Right lobe of liver (tissue), 6 donors: ENCODE measurements around the gene SRSF1. TPM values are rescaled to one million over a fixed set of nuclear protein-coding genes. Genes with fewer than 3 reads are reported as not detected.

Experiments
- ATAC-seq, 4 donors: fragments of 200-7000 bp; cut with Tn5 transposase; one replicate each; pipeline ENCODE4 v1.9.1; 2020; ENCODE audit warnings: mild to moderate bottlenecking in 4 of 4, moderate library complexity in 4 of 4
- DNase-seq, 3 donors: peaks; one replicate each; pipeline ENCODE4 v3.0.0-alpha.2; 2020
- H3K27ac ChIP-seq, 3 donors: fragments of 200-600 bp; one replicate each; pipeline ENCODE4 v1.8.0; 2022
- H3K27me3 ChIP-seq, 2 donors: fragments of 200-600 bp; one replicate each; pipeline ENCODE4 v1.8.0; 2022
- H3K36me3 ChIP-seq, 4 donors: fragments of 200-600 bp; sonication (generic) in 1 of 4; one replicate each; pipeline versions ENCODE4 v1.5.1 to v1.8.0; 2017 to 2022; ENCODE audit warnings: control low read depth in 1 of 4
- H3K4me1 ChIP-seq, 4 donors: fragments of 200-600 bp; sonication (generic) in 1 of 4; one replicate each; pipeline versions ENCODE4 v1.5.1 to v1.8.0; 2017 to 2022; ENCODE audit warnings: control low read depth in 1 of 4
- H3K4me3 ChIP-seq, 3 donors: fragments of 200-600 bp; one replicate each; pipeline ENCODE4 v1.8.0; 2022
- H3K9me3 ChIP-seq, 4 donors: fragments of 200-600 bp; sonication (generic) in 1 of 4; one replicate each; pipeline versions ENCODE4 v1.5.1 to v1.8.0; 2017 to 2022; ENCODE audit warnings: control low read depth in 1 of 4
- POLR2A ChIP-seq: fragments of 450-650 bp; IDR thresholded peaks from one replicate; pipeline ENCODE4 v1.6.1; 2017; ENCODE audit warnings: antibody characterized with exemption, mild to moderate bottlenecking
- whole genome bisulfite sequencing: methylation state at CpG from one replicate; pipeline ENCODE4 v1.1.6; 2018; ENCODE audit warnings: low coverage, low lambda C conversion rate; ENCODE audit not compliant: insufficient coverage; ENCODE audit errors: missing lambda C conversion rate; 5-methylcytosine and 5-hydroxymethylcytosine counted together
- intact Hi-C, 2 donors: fragments of 100-400 bp; cut with DNase I; formaldehyde crosslinking; loops; one replicate each; pipeline versions ENCODE4 v1.11.2 to v1.14.1; 2022
- long read RNA-seq: library from polyadenylated mRNA; unstranded; transcript quantifications from one replicate; pipeline ENCODE4 v2.0.0, GENCODE V29; 2019
- total RNA-seq, 6 experiments: library from RNA; depleted of rRNA in 2 of 6; stranded (reverse); fragments of >200 nt in 2 of 6; fragmentation: NEBNext Ultra II Directional in 3 of 6; extraction: Animal tissue kit (Norgen Biotek cat#: 25700) in 3 of 6; gene quantifications; one replicate each; pipeline versions ENCODE4 v1.1.0 to v1.2.4, GENCODE V29; 2016 to 2023
- TF ChIP-seq, protein P1 (sequence below), 4 donors: fragments of 200-600 bp in 3 of 4; fragments of 450-650 bp in 1 of 4; IDR thresholded peaks; one replicate each; pipeline versions ENCODE4 v1.5.1 to v1.8.0; 2016 to 2022; ENCODE audit warnings: antibody characterized with exemption in 4 of 4, mild to moderate bottlenecking in 2 of 4
- donor health status: DM: no; HTN: yes; CAD: no.
- donor health status: DM: no; HTN: no; CAD: no.
- donor health status: DM: no; HTN: no; CAD: no.
- donor health status: DM: no; HTN: yes; CAD: no.
- donor health status: DM: no; HTN: yes; CAD: no.

The SRSF1 gene
- 10 to 100 TPM; 55.7 to 92.0 (median 80.0) TPM for total RNA-seq
- long read RNA-seq, partial matches to known transcripts: 1 of 5 reads
- long read RNA-seq, other reads (novel, unspliced or antisense): 3 of 5 reads

GRCh38 chr17:58006924-58007780 is at the start of gene SRSF1:
Gene SRSF1 (minus strand): TSS chr17:58007246. CDS start chr17:58007137, 109 bp downstream.
- ATAC-seq: peak; percentile 92 to 96 (median 95)
- peaks cover 0 to 37% (median 24%) of the 10 kb centered on the region in 4 donors for H3K36me3 ChIP-seq
- TF ChIP-seq, protein P1, sequence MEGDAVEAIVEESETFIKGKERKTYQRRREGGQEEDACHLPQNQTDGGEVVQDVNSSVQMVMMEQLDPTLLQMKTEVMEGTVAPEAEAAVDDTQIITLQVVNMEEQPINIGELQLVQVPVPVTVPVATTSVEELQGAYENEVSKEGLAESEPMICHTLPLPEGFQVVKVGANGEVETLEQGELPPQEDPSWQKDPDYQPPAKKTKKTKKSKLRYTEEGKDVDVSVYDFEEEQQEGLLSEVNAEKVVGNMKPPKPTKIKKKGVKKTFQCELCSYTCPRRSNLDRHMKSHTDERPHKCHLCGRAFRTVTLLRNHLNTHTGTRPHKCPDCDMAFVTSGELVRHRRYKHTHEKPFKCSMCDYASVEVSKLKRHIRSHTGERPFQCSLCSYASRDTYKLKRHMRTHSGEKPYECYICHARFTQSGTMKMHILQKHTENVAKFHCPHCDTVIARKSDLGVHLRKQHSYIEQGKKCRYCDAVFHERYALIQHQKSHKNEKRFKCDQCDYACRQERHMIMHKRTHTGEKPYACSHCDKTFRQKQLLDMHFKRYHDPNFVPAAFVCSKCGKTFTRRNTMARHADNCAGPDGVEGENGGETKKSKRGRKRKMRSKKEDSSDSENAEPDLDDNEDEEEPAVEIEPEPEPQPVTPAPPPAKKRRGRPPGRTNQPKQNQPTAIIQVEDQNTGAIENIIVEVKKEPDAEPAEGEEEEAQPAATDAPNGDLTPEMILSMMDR (IDR thresholded peaks at IDR 0.05): no peak
- TF ChIP-seq POLR2A: peak; percentile 93
- intact Hi-C loops: no loop called here
- peak within 1 kb of the TSS; percentile 93 to 99 (median 98) for H3K27ac ChIP-seq
- H3K4me3 ChIP-seq: peak within 1 kb of the TSS; percentile 89 to 98 (median 94)
- H3K9me3 ChIP-seq: no peaks in the 10 kb centered on the region
- peaks cover 0 to 30% (median 12%) of the 10 kb centered on the region in 4 donors for H3K4me1 ChIP-seq
- 0% methylated on average over 29 of the region's 86 CpGs for WGBS
- peak; percentile 97 for DNase-seq
- no peaks in the 10 kb centered on the region for H3K27me3 ChIP-seq

GRCh38 chr17:58056476-58056875 is 49.4 kb upstream of the SRSF1 start:
- Histone ChIP-seq H3K36me3 (no peaks in the 10 kb centered on the region), H3K27ac (no peak overlapping the region), H3K4me1 (no peaks in the 10 kb centered on the region), H3K4me3 (no peak overlapping the region), H3K9me3 (no peaks in the 10 kb centered on the region), H3K27me3 (no peaks in the 10 kb centered on the region)
- intact Hi-C loops: no loop called here
- DNase-seq: no peak
- no peak for TF ChIP-seq POLR2A
- TF ChIP-seq, protein P1 (IDR thresholded peaks at IDR 0.05): no peak
- ATAC-seq: no peak

- Histone ChIP-seq H3K36me3 (no peaks in the 10 kb centered on the region), H3K9me3 (no peaks in the 10 kb centered on the region), H3K4me1 (no peaks in the 10 kb centered on the region), H3K4me3 (no peak overlapping the region), H3K27me3 (no peaks in the 10 kb centered on the region), H3K27ac (no peak overlapping the region)
- TF ChIP-seq, protein P1 (IDR thresholded peaks at IDR 0.05): no peak
- no peak for TF ChIP-seq POLR2A
- intact Hi-C loops: no loop called here
- DNase-seq: no peak
- WGBS: 71% methylated on average over 3 of the region's 6 CpGs
- ATAC-seq: no peak
Measured at GRCh38 chr17:58054641-58055040, 47.6 kb upstream of the SRSF1 start.

GRCh38 chr17:58052945-58053715 is 46.1 kb upstream of the SRSF1 start:
- no peak overlapping the region for H3K4me3 ChIP-seq
- no peaks in the 10 kb centered on the region for H3K27me3 ChIP-seq
- DNase-seq (no peak), ATAC-seq (no peak)
- no peaks in the 10 kb centered on the region for H3K4me1 ChIP-seq
- no peaks in the 10 kb centered on the region for H3K9me3 ChIP-seq
- intact Hi-C loops: no loop called here
- whole genome bisulfite sequencing: 65% methylated on average over 8 of the region's 8 CpGs
- TF ChIP-seq, protein P1 (IDR thresholded peaks at IDR 0.05): no peak
- TF ChIP-seq POLR2A: no peak
- no peak overlapping the region for H3K27ac ChIP-seq
- no peaks in the 10 kb centered on the region for H3K36me3 ChIP-seq
